ENCODE results near the gene SMARCC1.

DNA sequence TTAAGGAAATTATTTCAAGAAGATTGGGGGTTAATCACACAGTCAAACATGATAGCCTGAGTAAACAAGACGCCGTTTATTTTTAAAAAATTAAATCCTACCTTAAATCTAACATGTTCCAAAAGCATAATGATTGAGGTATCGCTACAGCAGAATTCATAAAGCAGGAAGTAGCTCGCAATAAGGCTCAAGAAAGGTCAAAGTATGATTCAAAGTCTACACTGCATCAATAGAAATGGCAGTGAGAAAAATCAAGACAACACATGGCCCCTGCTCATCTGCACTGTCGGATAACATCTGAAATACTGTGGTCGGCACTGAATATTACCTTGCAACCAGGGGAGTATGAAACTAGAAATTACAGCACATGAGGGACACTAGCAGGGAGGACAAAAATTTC, 93.2 kb downstream of the SMARCC1 start:
- TF ChIP-seq SUZ12 (IDR thresholded peaks at IDR 0.05; ENCODE audit: extremely low read depth, insufficient read depth, insufficient read length) (no peak), YY1 (IDR thresholded peaks at IDR 0.05; ENCODE audit: insufficient read depth, insufficient read length) (no peak)

All from NT2/D1 (cell line).